Thoracic aorta (tissue), 2 donors: ENCODE data around the gene ABCD2. TPM values are rescaled to one million over a fixed set of nuclear protein-coding genes. Genes with fewer than 3 reads are reported as not detected.

Experiments used
- ATAC-seq: fragments of 150-250 bp; one replicate; pipeline ENCODE4 v1.8.0; 2017; ENCODE audit warnings: low read depth; ENCODE audit not compliant: insufficient number of reproducible peaks, low FRiP score
- DNase-seq: peaks from one replicate; pipeline ENCODE4 v3.0.0-alpha.2; 2020; ENCODE audit warnings: low spot score
- H3K27ac ChIP-seq, 2 donors: fragments of 200-600 bp; sonication (generic); 1 replicate in 1 of 2; 2 replicates in 1 of 2; pipeline ENCODE4 v1.5.1; 2016; ENCODE audit warnings: mild to moderate bottlenecking in 2 of 2, moderate library complexity in 2 of 2
- H3K27me3 ChIP-seq: fragments of 200-600 bp; sonication (generic); replicated peaks from 2 replicates; pipeline ENCODE4 v1.6.0; 2016; ENCODE audit warnings: mild to moderate bottlenecking; ENCODE audit not compliant: insufficient read depth
- H3K36me3 ChIP-seq: fragments of 200-600 bp; sonication (generic); one replicate; pipeline ENCODE4 v1.5.1; 2016
- H3K4me1 ChIP-seq, 2 donors: fragments of 200-600 bp; sonication (generic); 1 replicate in 1 of 2; 2 replicates in 1 of 2; pipeline versions ENCODE4 v1.5.1 to v1.6.0; 2016; ENCODE audit warnings: low read depth in 2 of 2, mild to moderate bottlenecking in 1 of 2; ENCODE audit not compliant: control insufficient read depth in 1 of 2
- H3K4me3 ChIP-seq: fragments of 200-600 bp; sonication (generic); 2 replicates; pipeline ENCODE4 v1.5.1; 2016; ENCODE audit warnings: mild to moderate bottlenecking
- H3K9me3 ChIP-seq: fragments of 200-600 bp; sonication (generic); 2 replicates; pipeline ENCODE4 v1.5.1; 2016
- CTCF ChIP-seq: fragments of 200-600 bp; sonication (generic); IDR thresholded peaks from one replicate; pipeline ENCODE4 v1.5.1; 2019; ENCODE audit warnings: antibody characterized with exemption
- total RNA-seq, 2 donors: library from RNA; depleted of rRNA; stranded (reverse); fragments of >200 nt; gene quantifications; one replicate each; pipeline versions ENCODE4 v1.1.0 to v1.2.3, GENCODE V29; 2016

The ABCD2 gene
- total RNA-seq, 2 donors from 2014 or later: 0.71 to 1.1 TPM

- Histone ChIP-seq H3K9me3 (no peaks in the 10 kb centered on the region), H3K27ac (no peak overlapping the region), H3K27me3 (no peaks in the 10 kb centered on the region), H3K4me3 (no peak overlapping the region), H3K36me3 (no peaks in the 10 kb centered on the region), H3K4me1 (no peaks in the 10 kb centered on the region)
- DNase-seq: no peak
- no peak for ATAC-seq
- TF ChIP-seq CTCF: no peak
Observed at GRCh38 chr12:39575498-39575875, 44.1 kb downstream of the ABCD2 start.

GRCh38 chr12:39574785-39575497 lies 44.7 kb downstream of the ABCD2 start:
- TF ChIP-seq CTCF: no peak
- no peaks in the 10 kb centered on the region for H3K27me3 ChIP-seq
- H3K27ac ChIP-seq: no peak overlapping the region
- ATAC-seq: no peak
- no peaks in the 10 kb centered on the region for H3K36me3 ChIP-seq
- no peak for DNase-seq
- no peak overlapping the region for H3K4me3 ChIP-seq
- H3K4me1 ChIP-seq: no peaks in the 10 kb centered on the region
- peaks cover under 1% of the 10 kb centered on the region for H3K9me3 ChIP-seq

- no peaks in the 10 kb centered on the region for H3K4me1 ChIP-seq
- no peak for TF ChIP-seq CTCF
- H3K27ac ChIP-seq: no peak overlapping the region
- DNase-seq (no peak), ATAC-seq (no peak)
- H3K9me3 ChIP-seq: peaks cover 6% of the 10 kb centered on the region
- H3K27me3 ChIP-seq: no peaks in the 10 kb centered on the region
- no peaks in the 10 kb centered on the region for H3K36me3 ChIP-seq
- no peak overlapping the region for H3K4me3 ChIP-seq
Observed at GRCh38 chr12:39574378-39574777, 45.2 kb downstream of the ABCD2 start.

GRCh38 chr12:39573971-39574370 lies 45.6 kb downstream of the ABCD2 start:
- no peaks in the 10 kb centered on the region for H3K4me1 ChIP-seq
- H3K36me3 ChIP-seq: no peaks in the 10 kb centered on the region
- TF ChIP-seq CTCF: no peak
- no peak for DNase-seq
- H3K27ac ChIP-seq: no peak overlapping the region
- no peak for ATAC-seq
- H3K4me3 ChIP-seq: no peak overlapping the region
- H3K27me3 ChIP-seq: no peaks in the 10 kb centered on the region
- H3K9me3 ChIP-seq: peaks cover 8% of the 10 kb centered on the region

- no peaks in the 10 kb centered on the region for H3K27me3 ChIP-seq
- H3K36me3 ChIP-seq: no peaks in the 10 kb centered on the region
- H3K4me1 ChIP-seq: no peaks in the 10 kb centered on the region
- ATAC-seq (no peak), DNase-seq (no peak)
- H3K9me3 ChIP-seq: peaks cover 8% of the 10 kb centered on the region
- TF ChIP-seq CTCF: no peak
- no peak overlapping the region for H3K27ac ChIP-seq
- H3K4me3 ChIP-seq: no peak overlapping the region
Observed at GRCh38 chr12:39572551-39572950, 47.1 kb downstream of the ABCD2 start.
